Activated naive CD4-positive, alpha-beta T cell treated with Interleukin-2 at 50 U/mL for 16 hours (primary cell): ENCODE data around the gene SPAG16.

Source experiments
- DNase-seq: peaks from one replicate; pipeline ENCODE4 v3.0.0-alpha.2; 2020

The SPAG16 gene

GRCh38 chr2:213284105-213285090 is at the start of gene SPAG16:
TSS of gene SPAG16 (plus strand) at chr2:213284464.
- DNase-seq: peak; percentile 97

- DNase-seq: no peak
These were observed 49.6 kb upstream of the SPAG16 start for GRCh38 chr2:213234641-213235040.

DNA sequence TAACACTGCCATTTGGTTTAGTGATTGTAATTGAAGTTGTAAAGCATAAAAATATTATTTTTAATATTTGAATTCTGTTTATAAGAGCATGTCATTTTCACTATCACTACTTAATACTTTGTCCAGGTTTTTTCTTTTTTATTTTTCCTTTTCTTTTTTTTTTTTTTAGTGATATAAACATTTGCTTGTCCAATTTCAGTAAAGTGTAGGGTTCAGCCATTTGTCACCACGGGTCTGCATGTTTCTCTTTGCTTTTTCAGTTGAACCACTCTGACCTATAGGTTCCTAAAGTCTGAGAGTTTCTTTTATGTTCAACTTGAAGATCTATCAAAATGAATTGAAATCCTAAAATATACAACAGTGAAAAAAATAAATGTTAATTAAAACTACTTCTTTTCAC is 48.5 kb upstream of the SPAG16 start:
- no peak for DNase-seq

- DNase-seq: no peak
These were observed 47.0 kb upstream of the SPAG16 start for GRCh38 chr2:213237251-213237650.

DNA sequence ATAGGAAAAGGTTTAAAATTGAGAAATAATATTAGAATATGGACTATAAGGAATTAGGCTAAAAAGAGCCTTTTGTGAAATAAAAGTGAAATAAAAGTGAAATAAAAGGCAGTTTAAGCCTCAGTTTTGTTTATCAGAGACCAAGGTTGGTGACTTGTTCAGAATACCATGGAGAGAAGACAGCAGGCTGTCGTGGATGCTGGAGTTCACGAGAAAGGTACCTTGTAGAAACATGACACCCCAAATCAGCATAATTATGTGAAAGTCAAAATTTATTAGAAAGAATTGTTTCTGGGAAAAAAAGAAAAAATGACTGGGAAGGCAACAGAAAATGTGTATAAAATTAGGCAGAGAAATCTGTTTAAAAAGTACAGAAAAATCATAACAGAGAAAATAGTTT is 46.5 kb upstream of the SPAG16 start:
- no peak for DNase-seq

GRCh38 chr2:213238753-213239495 is 45.3 kb upstream of the SPAG16 start:
- no peak for DNase-seq

- DNase-seq: no peak
These were observed 42.4 kb upstream of the SPAG16 start for GRCh38 chr2:213241817-213242216.

DNA sequence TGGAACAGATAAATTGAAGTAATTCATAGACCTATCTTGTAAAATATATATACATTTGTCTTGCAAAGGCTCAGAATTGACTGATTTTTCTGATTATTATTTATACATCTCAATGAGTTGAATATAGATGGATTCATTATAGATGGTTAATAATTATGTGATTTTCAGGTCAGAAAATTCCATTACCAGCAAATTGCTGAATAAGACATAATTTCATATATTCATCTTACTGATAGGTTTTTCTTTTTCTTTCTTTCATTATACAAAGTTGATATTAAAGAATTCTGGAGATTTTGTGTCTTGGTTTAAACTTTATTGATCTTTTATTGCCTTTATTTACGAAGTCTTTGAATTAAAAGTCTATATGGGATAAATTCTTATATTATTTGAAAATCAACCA is 41.6 kb upstream of the SPAG16 start:
- no peak for DNase-seq

DNA sequence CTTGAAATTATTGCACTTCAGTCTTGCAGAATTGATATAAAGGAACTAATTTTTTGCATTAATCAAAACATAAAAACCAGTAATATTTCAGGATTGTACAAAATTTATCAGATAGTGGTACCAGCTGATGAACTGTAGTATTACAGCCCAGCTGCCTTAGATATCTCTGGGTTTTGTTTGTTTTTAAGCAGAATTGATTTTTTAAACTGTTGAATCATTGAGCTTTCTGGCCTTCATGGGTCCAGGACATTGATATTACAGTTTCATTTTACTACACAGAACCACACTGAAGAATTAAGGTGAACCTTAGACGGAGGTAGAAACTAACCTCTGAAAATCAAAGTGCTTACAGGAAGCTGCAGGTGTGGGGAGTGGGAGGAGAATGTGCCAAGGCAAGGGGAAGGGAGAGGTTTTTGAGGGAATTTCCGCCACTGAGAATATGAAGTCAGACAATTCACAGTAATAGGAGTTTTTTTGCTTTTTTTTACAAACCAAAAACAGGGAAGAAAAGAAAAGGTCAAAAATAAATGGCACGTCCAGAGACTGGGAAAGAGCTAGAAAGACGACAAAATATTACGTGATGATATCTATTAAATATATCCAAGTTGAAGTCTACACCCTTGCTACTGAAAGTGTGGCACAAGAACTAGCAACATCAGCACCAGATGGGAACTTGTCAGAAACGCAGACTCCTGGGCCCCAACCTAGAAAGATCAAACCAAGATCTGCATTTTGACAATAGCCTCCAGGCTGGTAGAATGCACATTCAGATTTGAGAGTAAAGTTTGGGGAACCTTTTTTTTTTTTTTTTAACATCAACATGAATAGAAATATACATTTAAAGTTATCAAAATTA is 40.8 kb upstream of the SPAG16 start:
- no peak for DNase-seq

- peak; percentile 47 for DNase-seq
These were observed 37.6 kb upstream of the SPAG16 start for GRCh38 chr2:213246497-213247281.

DNA sequence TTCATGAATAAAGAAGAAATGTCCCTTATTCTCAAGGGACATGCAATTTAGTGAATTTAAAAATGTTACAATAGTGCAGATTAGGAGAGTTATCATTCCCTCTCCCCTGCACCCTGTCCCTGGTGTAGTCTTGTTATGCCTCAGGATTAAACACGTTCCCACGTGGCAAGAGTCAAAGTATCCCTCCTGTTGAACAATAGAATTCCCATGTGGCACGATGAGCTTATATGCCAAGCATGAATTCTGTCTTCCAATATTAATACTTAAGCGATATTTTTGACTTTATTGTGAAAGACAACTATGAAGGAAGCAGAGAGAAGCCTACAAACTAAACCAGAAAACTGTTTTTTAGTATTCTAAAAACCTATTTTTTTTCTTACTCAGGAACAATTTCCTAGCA is 36.7 kb upstream of the SPAG16 start:
- DNase-seq: no peak

DNA sequence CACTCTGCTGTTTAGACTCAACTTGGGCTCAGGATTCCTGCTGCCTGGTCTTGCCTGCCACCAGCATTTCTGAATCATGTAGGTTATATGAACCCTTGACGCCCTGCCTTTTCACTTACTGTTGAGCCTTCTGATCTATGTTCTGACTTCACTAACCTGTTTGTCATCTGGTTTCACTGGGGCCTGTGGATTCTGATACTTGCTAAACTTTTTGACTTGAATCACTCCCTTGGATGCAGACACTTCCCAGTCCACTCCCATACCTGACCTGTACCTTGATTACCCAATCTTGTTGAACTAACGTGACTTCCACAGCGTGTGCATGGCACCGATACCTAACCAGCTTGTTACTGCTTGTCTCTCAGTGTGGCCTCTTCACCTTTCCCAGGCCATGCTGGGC is 35.6 kb upstream of the SPAG16 start:
- DNase-seq: no peak

DNA sequence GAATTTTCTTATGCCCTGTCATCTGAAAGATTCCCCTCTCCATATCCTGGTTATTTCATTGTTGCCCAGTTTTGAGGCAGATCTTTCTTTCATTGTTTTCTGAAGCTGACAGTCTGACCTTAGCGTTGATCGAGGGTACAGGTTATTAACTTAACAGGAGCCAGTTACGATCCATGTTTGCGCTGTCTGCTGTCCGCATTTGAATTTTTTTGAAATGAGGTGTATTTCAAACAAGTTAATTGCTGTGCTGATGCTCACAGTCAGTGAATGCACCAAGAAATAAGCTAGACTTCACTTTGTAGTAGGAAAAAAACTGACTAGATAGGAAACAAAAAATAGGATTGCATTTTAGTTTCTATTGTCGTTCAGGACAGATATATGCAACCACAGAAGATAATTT is 34.8 kb upstream of the SPAG16 start:
- DNase-seq: no peak

DNA sequence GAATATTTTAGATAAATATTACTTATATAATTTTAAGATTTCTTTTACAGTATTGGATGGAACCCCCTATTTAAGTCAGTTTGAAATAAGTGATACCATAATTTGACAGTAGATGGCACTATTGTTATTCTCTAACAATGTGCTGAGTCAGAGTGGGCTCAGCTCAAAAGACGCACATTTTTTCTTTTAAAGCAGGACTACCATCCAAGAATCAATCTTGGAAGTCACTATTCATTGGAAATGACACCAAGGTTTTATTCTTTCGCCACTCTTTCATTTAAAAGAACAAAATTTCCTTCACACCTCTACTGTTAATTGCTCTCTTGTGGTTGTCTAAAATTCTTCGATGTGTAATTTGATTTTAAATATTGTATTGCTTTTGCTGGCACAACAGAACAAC is 32.6 kb upstream of the SPAG16 start:
- no peak for DNase-seq

DNA sequence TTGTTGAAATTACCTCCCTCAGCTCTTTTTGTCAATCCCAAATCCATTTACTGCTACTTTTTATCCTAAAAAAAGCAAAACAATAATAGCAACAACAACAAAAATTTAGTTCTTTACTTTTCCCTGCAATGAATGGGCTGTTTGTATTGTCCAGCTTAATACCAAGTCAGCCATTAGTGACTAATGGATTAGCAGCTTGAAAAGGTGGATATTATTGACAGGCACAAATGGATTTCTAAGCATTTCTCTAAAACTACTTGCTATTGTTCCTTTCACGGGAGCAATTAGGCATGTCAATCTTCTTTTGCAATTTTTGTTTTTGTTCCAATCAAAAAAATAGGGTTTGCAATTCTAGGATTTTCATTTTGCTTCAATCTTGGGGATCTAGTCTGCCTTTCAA is 32.1 kb upstream of the SPAG16 start:
- no peak for DNase-seq

DNA sequence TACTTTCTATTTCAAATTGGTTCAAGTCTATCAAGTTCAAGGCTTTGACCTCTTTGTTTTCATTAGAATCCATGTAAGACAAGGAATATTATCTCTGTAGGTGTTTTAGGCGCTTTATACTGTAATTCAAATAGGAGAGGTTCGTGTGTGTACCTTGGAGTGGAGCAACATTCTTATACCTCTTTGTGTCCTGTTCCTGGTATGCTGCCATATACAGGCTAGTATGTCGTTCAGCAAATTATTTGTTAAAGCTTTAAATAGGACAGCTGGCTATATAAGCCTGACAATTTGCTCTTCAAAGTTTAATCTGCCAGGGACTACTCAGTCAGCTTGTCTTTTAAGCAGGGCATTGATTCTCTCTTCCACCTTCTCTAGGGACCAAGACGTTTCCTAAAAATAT is 31.1 kb upstream of the SPAG16 start:
- DNase-seq: no peak

GRCh38 chr2:213259266-213259665 is 25.0 kb upstream of the SPAG16 start:
- DNase-seq: no peak

DNA sequence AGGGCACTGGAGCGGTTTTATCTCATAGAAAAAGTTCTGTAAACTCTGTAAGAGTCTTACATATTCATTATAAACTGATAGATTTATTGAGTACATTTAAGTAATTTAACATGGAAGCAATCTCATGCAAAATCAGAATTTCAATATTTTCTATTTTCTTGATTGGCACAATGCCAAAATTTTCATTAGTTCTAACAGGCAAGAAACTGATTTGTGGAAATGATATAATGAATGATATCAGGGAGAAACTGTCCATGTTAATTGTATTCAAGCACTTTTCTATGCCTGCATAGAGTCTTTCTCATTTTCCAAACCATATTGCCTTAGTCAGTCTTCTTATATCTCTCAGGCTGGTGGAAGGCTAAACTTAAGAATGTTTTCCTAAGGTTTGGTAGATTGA is 23.0 kb upstream of the SPAG16 start:
- DNase-seq: no peak

DNA sequence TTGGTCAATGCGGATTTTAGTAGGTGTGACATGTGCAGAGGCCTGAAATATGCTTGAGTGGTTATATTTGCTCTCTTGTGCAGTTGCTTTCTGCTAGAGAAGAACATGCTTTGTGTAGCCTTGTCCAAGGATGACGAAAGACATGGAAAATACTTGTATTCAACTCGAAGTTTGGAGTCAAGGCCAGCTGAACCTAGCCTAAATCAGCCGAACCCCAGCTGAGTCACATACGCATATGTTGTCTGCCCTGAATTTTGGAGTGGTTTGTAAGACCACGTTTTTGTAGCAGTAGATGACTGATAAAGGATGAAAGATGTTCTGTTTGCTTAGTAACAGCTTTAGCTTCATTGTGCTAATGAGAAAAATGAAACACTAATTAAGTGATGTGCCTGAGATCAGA is 22.5 kb upstream of the SPAG16 start:
- no peak for DNase-seq

DNA sequence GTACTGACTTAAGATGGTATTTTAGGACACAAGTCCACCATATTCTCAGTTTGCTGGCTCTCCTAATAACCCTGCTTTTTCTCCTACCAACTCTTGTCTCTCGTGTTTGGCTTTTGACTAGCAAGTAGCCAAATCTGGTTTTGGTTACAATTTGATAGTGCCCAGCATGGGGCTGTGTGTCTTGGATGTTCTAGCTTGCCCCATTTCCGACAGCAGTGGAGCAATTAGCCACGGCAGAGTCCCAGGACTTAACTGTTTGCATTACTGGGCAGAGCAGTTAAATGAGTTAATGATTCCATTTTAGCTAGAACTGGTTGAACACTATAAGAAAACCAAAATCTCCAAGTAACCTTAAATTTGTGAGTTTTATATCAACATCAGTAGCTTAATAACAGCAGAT is 18.6 kb upstream of the SPAG16 start:
- DNase-seq: no peak

DNA sequence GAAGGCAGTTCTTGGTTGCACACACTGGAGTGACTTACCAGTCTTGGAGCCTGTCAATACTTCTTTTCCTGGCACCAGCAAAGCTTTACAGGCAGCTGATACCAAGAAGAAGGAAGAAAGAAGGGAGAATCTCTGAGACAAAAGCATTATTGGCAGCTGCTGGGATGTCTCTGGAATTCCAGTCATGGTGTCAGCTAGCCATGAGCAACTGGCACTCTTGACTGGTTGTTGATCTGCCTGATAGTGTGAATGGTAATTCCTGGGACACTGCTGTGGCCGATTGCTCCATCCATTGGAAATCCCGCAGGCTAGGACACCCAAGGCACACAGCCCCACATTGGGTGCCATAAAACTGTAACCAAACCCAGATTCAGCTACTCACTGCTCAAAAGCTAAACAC is 17.8 kb upstream of the SPAG16 start:
- no peak for DNase-seq

GRCh38 chr2:213271947-213272346 is 12.3 kb upstream of the SPAG16 start:
- DNase-seq: no peak
